ENCODE measurements around the gene SEMA3B. TPM values are rescaled to one million over a fixed set of nuclear protein-coding genes. Genes with fewer than 3 reads are reported as not detected.

Gene SEMA3B
- total RNA-seq, 1 experiment from 2014 or later = 7.3 TPM

DNA sequence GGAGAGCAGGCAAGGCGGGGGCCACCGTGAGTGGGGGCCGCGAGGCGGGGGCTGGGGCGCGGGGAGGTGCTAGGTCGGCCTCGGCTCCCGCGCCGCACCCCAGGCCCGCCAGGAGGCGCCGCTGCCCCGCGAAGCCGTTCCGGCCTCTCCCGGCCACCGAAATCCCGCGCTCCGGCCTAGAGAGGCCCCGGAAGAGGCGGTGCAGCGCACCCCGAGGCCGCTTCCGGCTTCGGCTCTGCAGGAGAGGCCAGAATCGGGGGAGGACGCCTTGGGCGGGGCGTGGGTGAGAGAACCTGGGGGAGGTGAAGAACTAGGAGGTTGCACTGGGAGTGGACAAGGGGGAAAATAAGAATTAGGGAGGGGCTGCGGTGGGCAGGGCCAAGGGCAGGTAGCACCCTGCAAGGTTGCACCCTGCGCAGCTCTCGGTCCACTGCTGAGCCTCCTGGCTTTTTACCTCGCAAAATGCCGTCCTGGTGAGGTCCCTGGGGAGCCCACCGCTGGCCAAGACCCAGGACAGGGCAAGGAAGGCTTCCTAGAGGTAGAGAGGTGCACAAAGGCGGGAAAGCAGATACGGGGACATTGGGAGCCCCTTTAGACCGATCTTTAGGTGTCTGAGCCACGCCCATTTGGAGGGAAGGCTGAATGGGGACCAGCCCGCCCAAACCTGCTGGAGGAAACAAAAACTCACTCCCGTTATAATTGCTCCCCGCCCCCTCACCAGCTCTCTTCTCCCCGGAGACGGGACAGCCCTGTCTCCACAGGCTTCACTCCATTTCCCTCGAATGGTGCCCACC is 41.4 kb upstream of the SEMA3B start (continued):
- TF ChIP-seq MLX (CRISPR knock-in tag; IDR thresholded peaks at IDR 0.05) (0 out of 2 replicates have a peak, but pooled peaks have one; percentile 10), NFE2L1 (CRISPR knock-in tag; IDR thresholded peaks at IDR 0.05) (0 out of 2 replicates have a peak, but pooled peaks have one; percentile 25), ATF2 (CRISPR knock-in tag; IDR thresholded peaks at IDR 0.05; ENCODE audit: borderline replicate concordance, low read depth) (no peak), EMX1 (CRISPR knock-in tag; IDR thresholded peaks at IDR 0.05) (no peak), ZBTB43 (CRISPR knock-in tag; IDR thresholded peaks at IDR 0.05) (no peak), STAT6 (CRISPR knock-in tag; conservative IDR thresholded peaks at IDR 0.05; ENCODE audit: low read depth) (no peak), MYBL2 (CRISPR knock-in tag; IDR thresholded peaks at IDR 0.05) (no peak), GTF2I (CRISPR knock-in tag; conservative IDR thresholded peaks at IDR 0.05) (no peak), ZNF219 (CRISPR knock-in tag; IDR thresholded peaks at IDR 0.05; ENCODE audit: borderline replicate concordance) (no peak), ZNF317 (CRISPR knock-in tag; IDR thresholded peaks at IDR 0.05; ENCODE audit: borderline replicate concordance, low read depth) (no peak), NFATC4 (CRISPR knock-in tag; IDR thresholded peaks at IDR 0.05) (no peak), NR2C2 (CRISPR knock-in tag; IDR thresholded peaks at IDR 0.05) (no peak), SOX15 (CRISPR knock-in tag; IDR thresholded peaks at IDR 0.05) (no peak), RORB (CRISPR knock-in tag; IDR thresholded peaks at IDR 0.05) (no peak), ZNF121 (CRISPR knock-in tag; IDR thresholded peaks at IDR 0.05) (no peak), ZNF281 (CRISPR knock-in tag; IDR thresholded peaks at IDR 0.05) (no peak; the same call in 1 of the 2 replicates), E2F4 (CRISPR knock-in tag; IDR thresholded peaks at IDR 0.05; ENCODE audit: borderline replicate concordance, low read depth) (no peak)
- TF ChIP-seq, protein P1, sequence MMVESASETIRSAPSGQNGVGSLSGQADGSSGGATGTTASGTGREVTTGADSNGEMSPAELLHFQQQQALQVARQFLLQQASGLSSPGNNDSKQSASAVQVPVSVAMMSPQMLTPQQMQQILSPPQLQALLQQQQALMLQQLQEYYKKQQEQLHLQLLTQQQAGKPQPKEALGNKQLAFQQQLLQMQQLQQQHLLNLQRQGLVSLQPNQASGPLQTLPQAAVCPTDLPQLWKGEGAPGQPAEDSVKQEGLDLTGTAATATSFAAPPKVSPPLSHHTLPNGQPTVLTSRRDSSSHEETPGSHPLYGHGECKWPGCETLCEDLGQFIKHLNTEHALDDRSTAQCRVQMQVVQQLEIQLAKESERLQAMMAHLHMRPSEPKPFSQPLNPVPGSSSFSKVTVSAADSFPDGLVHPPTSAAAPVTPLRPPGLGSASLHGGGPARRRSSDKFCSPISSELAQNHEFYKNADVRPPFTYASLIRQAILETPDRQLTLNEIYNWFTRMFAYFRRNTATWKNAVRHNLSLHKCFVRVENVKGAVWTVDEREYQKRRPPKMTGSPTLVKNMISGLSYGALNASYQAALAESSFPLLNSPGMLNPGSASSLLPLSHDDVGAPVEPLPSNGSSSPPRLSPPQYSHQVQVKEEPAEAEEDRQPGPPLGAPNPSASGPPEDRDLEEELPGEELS (CRISPR knock-in tag; IDR thresholded peaks at IDR 0.05) = no peak
- TF ChIP-seq, protein P2, sequence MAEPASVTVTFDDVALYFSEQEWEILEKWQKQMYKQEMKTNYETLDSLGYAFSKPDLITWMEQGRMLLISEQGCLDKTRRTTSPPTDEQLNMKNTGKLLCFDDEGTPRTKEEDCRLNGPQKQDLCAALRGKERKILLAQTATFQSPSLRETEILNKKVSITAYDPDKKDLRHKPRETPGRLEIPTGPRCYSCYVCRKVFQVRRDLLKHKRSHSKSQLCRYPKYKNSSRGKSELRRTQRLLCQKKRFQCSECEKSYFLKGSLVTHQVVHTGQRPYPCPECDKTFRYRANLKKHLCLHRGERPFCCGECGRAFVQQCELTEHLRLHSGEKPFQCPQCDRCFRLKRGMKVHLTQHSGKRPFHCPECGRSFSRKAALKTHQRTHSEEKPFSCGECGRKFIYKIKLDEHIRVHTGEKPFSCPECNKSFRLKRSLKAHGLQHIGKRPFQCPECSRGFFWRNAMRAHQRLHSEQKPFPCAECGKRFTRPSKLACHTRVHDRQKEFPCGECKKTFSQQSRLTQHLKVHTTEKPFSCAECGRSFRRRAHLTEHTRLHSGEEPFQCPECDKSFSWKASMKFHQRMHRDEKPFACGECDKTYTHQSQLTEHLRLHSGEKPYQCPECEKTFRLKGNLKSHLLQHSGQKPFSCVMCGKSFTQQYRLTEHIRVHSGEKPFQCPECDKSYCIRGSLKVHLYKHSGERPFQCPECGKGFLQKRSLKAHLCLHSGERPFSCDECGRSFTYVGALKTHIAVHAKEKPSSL (CRISPR knock-in tag; conservative IDR thresholded peaks at IDR 0.05) = no peak
